ENCODE data around the gene MS4A6A. TPM values are rescaled to one million over a fixed set of nuclear protein-coding genes. Genes with fewer than 3 reads are reported as not detected.
A peak's percentile ranks its signal among the peaks of the same experiment; 100 is the strongest.

MS4A6A gene
- total and polyA plus RNA-seq, 9 of the 15 experiments (the other 6 are each of a cell fraction or from before 2014, with no cell fraction given): 0.57 to 9.5 (median 4.2) TPM

DNA sequence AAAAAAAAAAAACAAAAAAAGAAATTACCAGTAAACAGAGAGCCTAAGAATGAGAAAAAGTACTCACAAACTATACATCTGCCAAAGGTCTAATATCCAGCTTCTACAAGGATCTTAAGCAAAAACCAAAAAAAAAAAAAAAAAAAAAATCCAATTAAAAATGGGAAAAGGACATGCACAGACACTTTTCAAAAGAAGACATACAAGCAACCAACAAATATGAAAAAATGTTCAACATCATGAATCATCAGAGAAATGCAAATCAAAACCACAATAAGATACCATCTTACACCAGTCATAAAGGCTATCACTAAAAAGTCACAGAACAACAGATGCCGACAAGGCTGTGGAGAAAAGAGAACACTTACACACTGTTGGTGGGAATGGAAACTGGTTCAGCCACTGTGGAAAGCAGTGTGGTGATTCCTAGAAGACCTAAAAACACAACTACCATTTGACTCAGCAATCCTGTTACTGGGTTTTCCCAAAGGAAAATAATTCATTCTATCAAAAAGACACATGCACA lies 18.3 kb downstream of the MS4A6A start:
- POLR2A ChIA-PET: no interaction called here
- FAIRE-seq: no peak

More for the DNA sequence above, 18.3 kb downstream of the MS4A6A start:
- intact Hi-C loops (cut with micrococcal nuclease) (no loop called here), in situ Hi-C loops (cut with MboI) (no loop called here)
- H3K9me3 ChIP-seq (replicated peaks; ENCODE audit: control insufficient read depth, insufficient read depth, low read depth, low read length): peaks cover 12% of the 10 kb centered on the region
- no peak for ATAC-seq
- no peaks in the 10 kb centered on the region for H3K27me3 ChIP-seq (ENCODE audit: control insufficient read depth in 2 of 2, insufficient read depth in 2 of 2, low read length in 2 of 2)
- no peak overlapping the region for H3K27ac ChIP-seq (ENCODE audit: extremely low read depth, low read depth, low read length)
- CTCF ChIA-PET (ENCODE audit: low intra/inter-chr PET ratio): no interaction called here
- no peaks in the 10 kb centered on the region for H3K36me3 ChIP-seq (ENCODE audit: control insufficient read depth, insufficient read depth, low read length)
- TF ChIP-seq, protein P1, sequence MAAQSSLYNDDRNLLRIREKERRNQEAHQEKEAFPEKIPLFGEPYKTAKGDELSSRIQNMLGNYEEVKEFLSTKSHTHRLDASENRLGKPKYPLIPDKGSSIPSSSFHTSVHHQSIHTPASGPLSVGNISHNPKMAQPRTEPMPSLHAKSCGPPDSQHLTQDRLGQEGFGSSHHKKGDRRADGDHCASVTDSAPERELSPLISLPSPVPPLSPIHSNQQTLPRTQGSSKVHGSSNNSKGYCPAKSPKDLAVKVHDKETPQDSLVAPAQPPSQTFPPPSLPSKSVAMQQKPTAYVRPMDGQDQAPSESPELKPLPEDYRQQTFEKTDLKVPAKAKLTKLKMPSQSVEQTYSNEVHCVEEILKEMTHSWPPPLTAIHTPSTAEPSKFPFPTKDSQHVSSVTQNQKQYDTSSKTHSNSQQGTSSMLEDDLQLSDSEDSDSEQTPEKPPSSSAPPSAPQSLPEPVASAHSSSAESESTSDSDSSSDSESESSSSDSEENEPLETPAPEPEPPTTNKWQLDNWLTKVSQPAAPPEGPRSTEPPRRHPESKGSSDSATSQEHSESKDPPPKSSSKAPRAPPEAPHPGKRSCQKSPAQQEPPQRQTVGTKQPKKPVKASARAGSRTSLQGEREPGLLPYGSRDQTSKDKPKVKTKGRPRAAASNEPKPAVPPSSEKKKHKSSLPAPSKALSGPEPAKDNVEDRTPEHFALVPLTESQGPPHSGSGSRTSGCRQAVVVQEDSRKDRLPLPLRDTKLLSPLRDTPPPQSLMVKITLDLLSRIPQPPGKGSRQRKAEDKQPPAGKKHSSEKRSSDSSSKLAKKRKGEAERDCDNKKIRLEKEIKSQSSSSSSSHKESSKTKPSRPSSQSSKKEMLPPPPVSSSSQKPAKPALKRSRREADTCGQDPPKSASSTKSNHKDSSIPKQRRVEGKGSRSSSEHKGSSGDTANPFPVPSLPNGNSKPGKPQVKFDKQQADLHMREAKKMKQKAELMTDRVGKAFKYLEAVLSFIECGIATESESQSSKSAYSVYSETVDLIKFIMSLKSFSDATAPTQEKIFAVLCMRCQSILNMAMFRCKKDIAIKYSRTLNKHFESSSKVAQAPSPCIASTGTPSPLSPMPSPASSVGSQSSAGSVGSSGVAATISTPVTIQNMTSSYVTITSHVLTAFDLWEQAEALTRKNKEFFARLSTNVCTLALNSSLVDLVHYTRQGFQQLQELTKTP (IDR thresholded peaks at IDR 0.05; ENCODE audit: low read depth in 1 of 2, partially characterized antibody in 2 of 2): peak in 1 of 2 experiments; percentile 99
- TF ChIP-seq DACH1 (IDR thresholded peaks at IDR 0.05; ENCODE audit: partially characterized antibody): no peak
- TF ChIP-seq ZNF263 (CRISPR knock-in tag; IDR thresholded peaks at IDR 0.05; ENCODE audit: borderline replicate concordance): no peak
- TF ChIP-seq TRIM24 (IDR thresholded peaks at IDR 0.05): 0 out of 4 replicates have a peak, but pooled peaks of 1 of the 2 experiments have one; percentile 41
- TF ChIP-seq TRIM28 (IDR thresholded peaks at IDR 0.05): peak; percentile 18; the same call in 1 of the 2 replicates
- TF ChIP-seq HDGF (IDR thresholded peaks at IDR 0.05): no peak
- TF ChIP-seq, protein P2, sequence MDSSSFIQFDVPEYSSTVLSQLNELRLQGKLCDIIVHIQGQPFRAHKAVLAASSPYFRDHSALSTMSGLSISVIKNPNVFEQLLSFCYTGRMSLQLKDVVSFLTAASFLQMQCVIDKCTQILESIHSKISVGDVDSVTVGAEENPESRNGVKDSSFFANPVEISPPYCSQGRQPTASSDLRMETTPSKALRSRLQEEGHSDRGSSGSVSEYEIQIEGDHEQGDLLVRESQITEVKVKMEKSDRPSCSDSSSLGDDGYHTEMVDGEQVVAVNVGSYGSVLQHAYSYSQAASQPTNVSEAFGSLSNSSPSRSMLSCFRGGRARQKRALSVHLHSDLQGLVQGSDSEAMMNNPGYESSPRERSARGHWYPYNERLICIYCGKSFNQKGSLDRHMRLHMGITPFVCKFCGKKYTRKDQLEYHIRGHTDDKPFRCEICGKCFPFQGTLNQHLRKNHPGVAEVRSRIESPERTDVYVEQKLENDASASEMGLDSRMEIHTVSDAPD (CRISPR knock-in tag; IDR thresholded peaks at IDR 0.05): no peak
- H3K4me2 ChIP-seq (ENCODE audit: insufficient read depth, low read length): no peak overlapping the region
- DNase-seq (ENCODE audit: extremely low read depth in 1 of 4, low spot score in 3 of 4): no peak
- no peak overlapping the region for H2AFZ ChIP-seq (ENCODE audit: low read depth, low read length)
- no peaks in the 10 kb centered on the region for H3K4me1 ChIP-seq (replicated peaks in 1 of 2; ENCODE audit: control insufficient read depth in 2 of 2, insufficient read depth in 2 of 2, low read length in 2 of 2)
- H3K4me3 ChIP-seq: no peak overlapping the region
- no peak overlapping the region for H3K9ac ChIP-seq (ENCODE audit: insufficient read depth in 1 of 2, low read depth in 2 of 2, low read length in 2 of 2)
- BruUV-seq (replicated peaks): no TSS peak
- H4K20me1 ChIP-seq (replicated peaks; ENCODE audit: control insufficient read depth, insufficient read depth, low read length): no peaks in the 10 kb centered on the region
- H3K79me2 ChIP-seq (ENCODE audit: control insufficient read depth, insufficient read depth, low read length): no peaks in the 10 kb centered on the region
- H3K9me1 ChIP-seq (ENCODE audit: control insufficient read depth, insufficient read depth, low read length): no peaks in the 10 kb centered on the region
- WGBS (ENCODE audit: insufficient coverage, low coverage, missing lambda C conversion rate): 59% methylated on average over 1 of the region's 1 CpG

Measured in K562 (cell line).